NCI-H748 treated with DMSO at 0.1 percent for 48 hours (cell line): ENCODE data around the gene CUL2.
"Not testable (repeated sequence)": the region's sequence is repeated elsewhere in the genome, so short reads cannot be mapped to it uniquely, and the experiment has no call there.

Experiments
- DNase-seq: peaks from one replicate; lab custom pipeline; 2025; lab: John Stamatoyannopoulos, UW

CUL2 gene

DNA sequence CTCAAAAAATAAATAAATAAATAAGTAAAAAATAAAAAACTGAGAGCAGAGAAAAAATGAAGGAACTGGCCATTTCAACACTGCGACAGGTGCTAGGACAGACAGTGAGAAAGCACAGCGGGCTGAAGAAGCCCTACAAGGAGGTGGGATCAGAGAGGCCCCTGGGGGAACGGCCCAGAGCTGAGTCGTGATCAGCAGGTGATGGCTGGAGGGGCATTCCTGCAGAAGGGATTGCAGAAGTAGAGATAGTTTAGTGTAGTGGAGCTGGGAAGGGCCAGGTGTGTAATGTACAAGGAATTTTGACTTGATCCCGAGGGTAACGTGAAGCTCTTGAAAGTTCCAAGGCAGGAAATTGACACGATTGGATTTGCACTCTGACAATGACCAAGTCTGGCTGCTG, 112.1 kb downstream of the CUL2 start:
- no peak for DNase-seq

DNA sequence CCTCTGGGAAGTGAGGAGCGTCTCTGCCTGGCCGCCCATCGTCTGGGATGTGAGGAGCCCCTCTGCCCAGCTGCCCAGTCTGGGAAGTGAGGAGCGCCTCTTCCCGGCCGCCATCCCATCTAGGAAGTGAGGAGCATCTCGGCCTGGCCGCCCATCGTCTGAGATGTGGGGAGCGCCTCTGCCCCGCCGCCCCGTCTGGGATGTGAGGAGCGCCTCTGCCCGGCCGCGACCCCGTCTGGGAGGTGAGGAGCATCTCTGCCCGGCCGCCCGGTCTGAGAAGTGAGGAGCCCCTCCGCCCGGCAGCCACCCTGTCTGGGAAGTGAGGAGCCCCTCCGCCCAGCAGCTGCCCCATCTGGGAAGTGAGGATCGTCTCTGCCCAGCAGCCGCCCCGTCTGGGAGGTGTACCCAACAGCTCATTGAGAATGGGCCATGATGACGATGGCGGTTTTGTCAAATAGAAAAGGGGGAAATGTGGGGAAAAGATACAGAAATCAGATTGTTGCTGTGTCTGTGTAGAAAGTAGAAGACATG, 113.7 kb downstream of the CUL2 start:
- DNase-seq, result not testable (repeated sequence)

GRCh38 chr10:34974364-34975065, 115.6 kb downstream of the CUL2 start:
- not testable (repeated sequence) for DNase-seq

GRCh38 chr10:34973757-34974156, 116.4 kb downstream of the CUL2 start:
- DNase-seq, result not testable (repeated sequence)

- not testable (repeated sequence) for DNase-seq
These were observed 117.0 kb downstream of the CUL2 start for GRCh38 chr10:34973121-34973520.

DNA sequence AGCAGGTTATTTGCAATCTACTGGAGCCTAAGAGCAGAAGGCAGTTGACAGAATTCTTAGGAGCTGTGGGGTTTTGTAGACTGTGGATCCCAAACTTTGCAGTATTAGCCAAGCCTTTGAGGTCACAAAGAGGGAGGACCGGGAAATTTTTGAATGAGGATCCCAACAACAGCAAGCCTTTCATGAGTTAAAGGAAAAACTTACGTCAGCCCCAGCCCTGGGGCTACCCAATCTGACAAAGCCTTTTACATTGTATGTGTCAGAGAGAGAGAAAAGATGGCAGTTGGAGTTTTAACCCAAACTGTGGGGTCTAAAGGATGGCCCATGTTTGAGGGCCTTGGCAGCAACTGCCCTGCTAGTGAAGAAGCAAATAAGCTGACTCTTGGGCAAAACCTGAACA, 117.5 kb downstream of the CUL2 start:
- DNase-seq, result not testable (repeated sequence)

GRCh38 chr10:34971606-34972334, 118.4 kb downstream of the CUL2 start:
- DNase-seq, result not testable (repeated sequence)

- DNase-seq, result no peak
These were observed 121.0 kb downstream of the CUL2 start for GRCh38 chr10:34969171-34969570.

DNA sequence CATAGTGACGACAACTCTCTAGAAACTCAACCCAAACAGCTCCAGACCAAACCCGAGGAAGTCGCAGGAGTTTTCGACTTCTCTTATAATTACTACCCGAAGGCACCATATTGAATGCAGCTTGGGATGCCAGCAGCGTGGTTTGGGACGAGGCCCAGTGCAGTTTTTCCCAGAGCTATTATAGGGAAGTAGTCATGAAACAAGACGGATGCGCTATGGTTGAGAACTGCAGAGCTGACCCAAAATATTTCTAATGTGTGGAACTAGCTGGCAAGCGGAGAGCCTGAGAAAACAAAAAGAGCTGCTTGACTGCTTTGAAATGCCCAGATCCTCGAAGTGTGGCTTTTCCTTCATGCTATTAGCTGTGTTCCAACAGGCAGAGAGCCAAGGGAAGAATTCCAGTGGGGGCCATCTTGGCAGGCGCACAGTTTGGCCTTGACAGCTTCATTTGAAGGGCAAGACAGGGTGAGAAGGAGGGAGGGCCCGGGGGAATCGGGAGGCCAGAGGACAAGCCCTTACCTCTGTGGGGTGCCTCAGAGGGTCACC, 122.7 kb downstream of the CUL2 start:
- no peak for DNase-seq

- no peak for DNase-seq
These were observed 123.7 kb downstream of the CUL2 start for GRCh38 chr10:34966451-34966850.

- no peak for DNase-seq
These were observed 124.1 kb downstream of the CUL2 start for GRCh38 chr10:34966040-34966439.

DNA sequence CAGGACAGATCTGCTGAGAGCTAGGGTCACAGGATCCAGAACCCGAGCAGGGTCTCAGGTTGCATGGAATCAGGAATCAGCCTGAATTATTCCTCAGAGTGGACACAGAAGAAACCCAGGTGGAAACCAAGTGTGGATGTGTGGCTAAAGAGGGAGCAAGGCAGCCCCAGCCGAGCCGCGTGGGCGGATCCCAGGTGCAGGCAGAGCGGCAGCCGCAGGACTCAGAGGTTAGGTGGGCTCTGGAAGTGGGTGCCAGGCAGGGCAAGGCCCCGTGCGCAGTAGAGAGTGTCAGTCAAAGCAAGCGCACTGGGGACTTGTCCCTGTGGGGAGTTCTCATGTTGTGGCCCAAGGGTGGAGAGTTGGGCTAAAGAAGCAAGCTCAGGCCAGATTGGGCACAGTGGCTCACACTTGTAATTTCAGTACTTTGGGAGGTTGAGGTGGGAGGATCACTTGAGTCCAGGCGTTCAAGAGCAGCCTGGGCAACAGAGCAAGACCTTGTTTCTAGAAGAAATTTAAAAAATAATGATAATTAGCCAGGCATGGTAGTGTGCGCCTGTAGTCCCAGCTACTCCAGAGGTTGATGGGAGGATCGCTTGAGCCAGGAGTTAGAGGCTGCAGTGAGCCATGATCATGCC, 125.9 kb downstream of the CUL2 start:
- DNase-seq, result no peak

DNA sequence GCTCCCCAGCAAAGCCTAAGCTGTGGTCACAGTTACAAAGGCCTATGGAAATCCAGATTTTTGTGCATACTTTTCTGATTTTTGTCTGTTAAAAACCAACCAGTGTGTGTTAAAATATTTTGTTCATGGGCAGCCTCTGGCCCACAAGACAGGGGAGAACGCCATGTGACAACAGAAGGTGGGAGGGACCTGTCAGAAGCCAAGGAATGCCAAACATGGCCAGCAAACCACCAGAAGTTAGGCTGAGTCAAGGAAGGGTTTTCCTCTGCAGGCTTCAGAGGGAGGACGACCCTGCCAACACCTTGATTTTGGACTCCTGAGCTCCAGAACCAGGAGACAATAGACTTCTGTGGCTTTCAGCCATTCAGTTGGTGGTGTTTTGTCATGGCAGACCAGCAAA, 127.3 kb downstream of the CUL2 start:
- no peak for DNase-seq

GRCh38 chr10:34960983-34961382, 129.2 kb downstream of the CUL2 start:
- no peak for DNase-seq

DNA sequence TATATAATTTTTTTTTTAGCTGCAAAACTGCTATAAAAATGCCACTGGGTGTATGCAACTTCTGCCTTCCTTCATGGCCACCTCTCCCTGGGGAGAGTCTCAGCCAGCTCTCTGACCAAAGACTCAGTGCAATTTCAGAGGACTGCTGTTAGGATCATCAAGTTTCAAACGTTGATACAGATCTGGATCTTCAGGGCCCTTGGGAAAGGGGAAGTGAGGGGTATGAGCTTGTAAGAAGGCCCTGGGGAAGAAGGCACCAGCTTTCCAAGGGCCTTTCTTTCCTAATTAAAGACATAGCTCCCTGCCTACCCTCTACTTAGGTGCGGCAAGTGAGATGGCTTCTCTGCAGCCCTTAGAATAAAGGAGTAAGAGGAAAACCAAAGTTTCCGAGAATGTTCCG, 130.4 kb downstream of the CUL2 start:
- no peak for DNase-seq

GRCh38 chr10:34959321-34959720, 130.8 kb downstream of the CUL2 start:
- no peak for DNase-seq
